Measurements from ENCODE around the gene CMTM2.

The CMTM2 gene

GRCh38 chr16:66578651-66579531, at the start of gene CMTM2:
TSS of gene CMTM2 (plus strand) at chr16:66579463. CDS start at chr16:66579608, 145 bp downstream.
- DNase-seq: no peak

- no peak for DNase-seq
Observed at GRCh38 chr16:66529475-66529874, 49.8 kb upstream of the CMTM2 start.

GRCh38 chr16:66534376-66534799, 44.9 kb upstream of the CMTM2 start:
- DNase-seq: no peak

GRCh38 chr16:66536525-66536924, 42.7 kb upstream of the CMTM2 start:
- DNase-seq: no peak

- no peak for DNase-seq
Observed at GRCh38 chr16:66537236-66537635, 42.0 kb upstream of the CMTM2 start.

GRCh38 chr16:66538910-66539309, 40.4 kb upstream of the CMTM2 start:
- no peak for DNase-seq

GRCh38 chr16:66539623-66540469, 39.4 kb upstream of the CMTM2 start:
- DNase-seq: no peak

- DNase-seq: no peak
Observed at GRCh38 chr16:66541388-66542355, 37.6 kb upstream of the CMTM2 start.

GRCh38 chr16:66542396-66542795, 36.9 kb upstream of the CMTM2 start:
- DNase-seq: no peak

GRCh38 chr16:66543541-66543940, 35.7 kb upstream of the CMTM2 start:
- no peak for DNase-seq

- DNase-seq: no peak
Observed at GRCh38 chr16:66544016-66544757, 35.1 kb upstream of the CMTM2 start.

- no peak for DNase-seq
Observed at GRCh38 chr16:66547101-66547989, 31.9 kb upstream of the CMTM2 start.

- DNase-seq: no peak
Observed at GRCh38 chr16:66548068-66548467, 31.2 kb upstream of the CMTM2 start.

- DNase-seq: no peak
Observed at GRCh38 chr16:66548868-66549267, 30.4 kb upstream of the CMTM2 start.

- peak; percentile 57 for DNase-seq
Observed at GRCh38 chr16:66549284-66550131, 29.8 kb upstream of the CMTM2 start, which contains the start of gene TK2. TSS of gene TK2 (minus strand) at chr16:66550122. CDS start at chr16:66550061, 61 bp downstream.

GRCh38 chr16:66551348-66551759, 27.9 kb upstream of the CMTM2 start:
- peak; percentile 72 for DNase-seq

GRCh38 chr16:66551788-66552285, 27.4 kb upstream of the CMTM2 start:
- DNase-seq: no peak

GRCh38 chr16:66552286-66553177, 26.7 kb upstream of the CMTM2 start, which contains the start of gene CKLF:
TSS of gene CKLF (plus strand) at chr16:66552576. CDS start at chr16:66552716, 140 bp downstream.
- peak; percentile 94 for DNase-seq
